WERI-Rb-1 (cell line): ENCODE measurements around the gene ZNF541.

ENCODE experiments used
- DNase-seq: peaks from one replicate; pipeline ENCODE4 v3.0.0-alpha.2; 2020
- H3K27ac ChIP-seq: fragments of 250-450 bp; sonication (Bioruptor Pico); 2 replicates; pipeline ENCODE4 v1.5.1; 2020; ENCODE audit warnings: mild to moderate bottlenecking, moderate library complexity
- H3K27me3 ChIP-seq: fragments of 250-450 bp; sonication (Bioruptor Pico); 2 replicates; pipeline ENCODE4 v1.5.1; 2021; ENCODE audit warnings: mild to moderate bottlenecking, low read depth, moderate library complexity; ENCODE audit not compliant: insufficient read depth, severe bottlenecking
- H3K36me3 ChIP-seq: fragments of 250-450 bp; sonication (Bioruptor Pico); 2 replicates; pipeline ENCODE4 v1.5.1; 2020; ENCODE audit warnings: mild to moderate bottlenecking, moderate library complexity
- H3K4me3 ChIP-seq: 2 replicates; pipeline ENCODE4 v1.5.1; 2011; ENCODE audit warnings: low read depth, mild to moderate bottlenecking, control low read depth, low read length
- H3K9me3 ChIP-seq: fragments of 250-450 bp; sonication (Bioruptor Pico); 2 replicates; pipeline ENCODE4 v1.5.1; 2021; ENCODE audit warnings: mild to moderate bottlenecking, moderate library complexity; ENCODE audit not compliant: severe bottlenecking
- TF ChIP-seq, protein P1 (sequence below): IDR thresholded peaks from 2 replicates; pipeline ENCODE4 v1.5.1; 2011; ENCODE audit warnings: low read depth, mild to moderate bottlenecking, control low read depth, inconsistent platforms, low read length

Gene ZNF541

GRCh38 chr19:47537493-47537892 is 35.5 kb downstream of the ZNF541 start:
- Histone ChIP-seq H3K4me3 (no peak overlapping the region), H3K9me3 (no peaks in the 10 kb centered on the region), H3K27me3 (no peaks in the 10 kb centered on the region), H3K27ac (no peak overlapping the region), H3K36me3 (no peaks in the 10 kb centered on the region)
- DNase-seq: no peak
- TF ChIP-seq, protein P1, sequence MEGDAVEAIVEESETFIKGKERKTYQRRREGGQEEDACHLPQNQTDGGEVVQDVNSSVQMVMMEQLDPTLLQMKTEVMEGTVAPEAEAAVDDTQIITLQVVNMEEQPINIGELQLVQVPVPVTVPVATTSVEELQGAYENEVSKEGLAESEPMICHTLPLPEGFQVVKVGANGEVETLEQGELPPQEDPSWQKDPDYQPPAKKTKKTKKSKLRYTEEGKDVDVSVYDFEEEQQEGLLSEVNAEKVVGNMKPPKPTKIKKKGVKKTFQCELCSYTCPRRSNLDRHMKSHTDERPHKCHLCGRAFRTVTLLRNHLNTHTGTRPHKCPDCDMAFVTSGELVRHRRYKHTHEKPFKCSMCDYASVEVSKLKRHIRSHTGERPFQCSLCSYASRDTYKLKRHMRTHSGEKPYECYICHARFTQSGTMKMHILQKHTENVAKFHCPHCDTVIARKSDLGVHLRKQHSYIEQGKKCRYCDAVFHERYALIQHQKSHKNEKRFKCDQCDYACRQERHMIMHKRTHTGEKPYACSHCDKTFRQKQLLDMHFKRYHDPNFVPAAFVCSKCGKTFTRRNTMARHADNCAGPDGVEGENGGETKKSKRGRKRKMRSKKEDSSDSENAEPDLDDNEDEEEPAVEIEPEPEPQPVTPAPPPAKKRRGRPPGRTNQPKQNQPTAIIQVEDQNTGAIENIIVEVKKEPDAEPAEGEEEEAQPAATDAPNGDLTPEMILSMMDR: no peak

DNA sequence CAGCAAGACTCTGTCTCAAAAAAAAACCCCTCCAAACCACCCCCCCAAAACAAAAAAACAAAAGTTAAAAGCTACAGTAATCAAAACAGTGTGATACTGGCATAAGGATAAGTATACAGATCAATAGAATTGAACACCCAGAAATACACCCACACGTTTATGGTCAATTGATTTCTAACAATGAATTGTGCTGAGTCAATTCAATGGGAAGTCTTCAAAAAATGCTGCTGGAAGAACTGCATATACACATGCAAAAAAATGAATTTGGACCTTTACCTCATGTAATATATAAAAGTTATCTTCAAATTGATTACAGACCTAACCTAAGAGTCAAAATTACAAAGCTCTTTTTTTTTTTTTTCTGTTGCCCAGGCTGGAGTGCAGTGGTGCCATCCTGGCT is 38.3 kb downstream of the ZNF541 start:
- H3K9me3 ChIP-seq: no peaks in the 10 kb centered on the region
- no peak overlapping the region for H3K4me3 ChIP-seq
- H3K27me3 ChIP-seq: no peaks in the 10 kb centered on the region
- H3K36me3 ChIP-seq: no peaks in the 10 kb centered on the region
- TF ChIP-seq, protein P1: no peak
- H3K27ac ChIP-seq: no peak overlapping the region
- no peak for DNase-seq

GRCh38 chr19:47531640-47532387 is 41.1 kb downstream of the ZNF541 start:
- H3K27me3 ChIP-seq: no peaks in the 10 kb centered on the region
- TF ChIP-seq, protein P1: no peak
- no peak for DNase-seq

DNA sequence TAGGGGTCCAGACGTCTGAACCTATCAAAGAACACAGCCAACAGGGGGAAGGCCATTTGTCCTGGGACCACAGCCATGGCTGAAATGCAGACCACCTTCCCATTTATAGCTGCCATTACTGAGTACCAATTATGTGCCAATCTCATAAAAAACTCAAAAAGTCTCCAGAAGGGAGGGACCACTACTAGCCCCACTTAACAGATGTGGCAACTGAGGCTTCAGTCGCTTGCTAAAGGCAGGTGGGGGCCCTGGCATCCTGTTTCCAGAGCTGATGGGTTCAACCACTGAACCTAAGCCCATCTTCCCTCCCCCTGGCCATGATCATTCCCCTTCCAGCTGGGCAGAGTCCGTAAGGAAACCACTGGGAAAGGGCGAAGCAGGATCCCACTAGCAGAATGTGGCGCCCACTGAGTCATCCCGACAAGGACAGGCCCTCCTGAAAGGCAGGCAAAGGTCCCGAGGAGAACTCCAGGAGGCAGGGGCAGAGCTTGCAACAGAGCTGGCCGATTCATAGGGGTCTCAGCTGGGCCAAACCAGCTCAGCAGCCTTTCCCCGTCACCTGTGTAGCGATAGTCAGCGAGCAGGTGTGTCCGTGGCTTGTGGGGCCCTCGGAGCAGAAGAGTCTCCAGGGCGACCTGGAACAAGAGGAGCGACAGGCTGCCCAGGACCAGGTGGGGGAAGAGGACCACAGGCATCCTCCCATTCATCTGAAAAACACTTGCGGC is 43.8 kb downstream of the ZNF541 start:
- no peak overlapping the region for H3K4me3 ChIP-seq
- no peak overlapping the region for H3K27ac ChIP-seq
- no peaks in the 10 kb centered on the region for H3K36me3 ChIP-seq
- TF ChIP-seq, protein P1: no peak
- H3K9me3 ChIP-seq: peaks cover 2% of the 10 kb centered on the region
- DNase-seq: no peak
- no peaks in the 10 kb centered on the region for H3K27me3 ChIP-seq

More at GRCh38 chr19:47531640-47532387, 41.1 kb downstream of the ZNF541 start:
- Histone ChIP-seq H3K4me3 (no peak overlapping the region), H3K27ac (no peak overlapping the region), H3K9me3 (no peaks in the 10 kb centered on the region), H3K36me3 (no peaks in the 10 kb centered on the region)

DNA sequence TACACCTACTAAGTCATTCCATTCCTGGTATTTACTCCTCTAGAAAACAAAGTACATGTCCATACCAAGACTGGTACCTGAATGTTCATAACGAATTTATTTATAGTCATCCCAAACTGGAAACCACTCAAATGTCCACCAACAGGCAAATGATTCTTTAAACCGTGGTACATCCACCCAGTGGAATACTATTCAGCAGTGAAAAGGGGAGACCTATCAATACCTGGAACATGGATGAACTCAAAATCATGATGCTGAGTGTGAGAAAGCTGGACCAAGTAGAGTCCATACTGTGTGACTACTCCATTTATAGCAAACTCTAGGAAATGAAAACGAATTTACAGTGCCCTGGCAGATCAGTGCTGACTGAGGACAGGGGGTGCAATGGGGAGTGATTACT is 46.1 kb downstream of the ZNF541 start:
- TF ChIP-seq, protein P1: no peak
- no peak overlapping the region for H3K27ac ChIP-seq

More for the DNA sequence above, 46.1 kb downstream of the ZNF541 start:
- no peak for DNase-seq
- no peaks in the 10 kb centered on the region for H3K36me3 ChIP-seq
- H3K27me3 ChIP-seq: no peaks in the 10 kb centered on the region
- H3K9me3 ChIP-seq: peaks cover 2% of the 10 kb centered on the region
- H3K4me3 ChIP-seq: no peak overlapping the region
